DOHH2 (cell line): ENCODE results near the gene NFE2L3.
A peak's percentile ranks its signal among the peaks of the same experiment; 100 is the strongest.

ENCODE experiments used
- H3F3A ChIP-seq: fragments of 200-600 bp; sonication (generic), shearing (Covaris generic); 2 replicates; pipeline ENCODE4 v1.6.0; 2016; ENCODE audit warnings: antibody characterized with exemption, mild to moderate bottlenecking; ENCODE audit not compliant: control insufficient read depth, insufficient read depth
- H3K27ac ChIP-seq: fragments of 200-600 bp; sonication (generic); 2 replicates; pipeline ENCODE4 v1.5.1; 2014; ENCODE audit warnings: low read depth, mild to moderate bottlenecking, low read length, moderate library complexity
- H3K27me3 ChIP-seq: fragments of 200-600 bp; sonication (generic); 2 replicates; pipeline ENCODE4 v1.6.1; 2014; ENCODE audit warnings: mild to moderate bottlenecking, low read length, mixed read lengths; ENCODE audit not compliant: control insufficient read depth
- H3K36me3 ChIP-seq: fragments of 200-600 bp; sonication (generic); 2 replicates; pipeline ENCODE4 v1.6.1; 2014; ENCODE audit warnings: mild to moderate bottlenecking, low read length, moderate library complexity, mixed read lengths; ENCODE audit not compliant: control insufficient read depth
- H3K4me1 ChIP-seq: fragments of 200-600 bp; sonication (generic); 2 replicates; pipeline ENCODE4 v1.6.1; 2014; ENCODE audit warnings: mild to moderate bottlenecking, low read length, mixed read lengths; ENCODE audit not compliant: control insufficient read depth
- H3K4me2 ChIP-seq: fragments of 200-600 bp; sonication (generic); 2 replicates; pipeline ENCODE4 v1.6.0; 2014; ENCODE audit warnings: mild to moderate bottlenecking, low read length, moderate library complexity
- H3K4me3 ChIP-seq: fragments of 200-600 bp; sonication (generic); 2 replicates; pipeline ENCODE4 v1.5.1; 2014; ENCODE audit warnings: mild to moderate bottlenecking, low read length, mixed read lengths
- H3K79me2 ChIP-seq: fragments of 200-600 bp; sonication (generic); 2 replicates; pipeline ENCODE4 v1.6.1; 2014; ENCODE audit warnings: mild to moderate bottlenecking, low read length, mixed read lengths; ENCODE audit not compliant: control insufficient read depth
- H3K9me2 ChIP-seq: fragments of 200-600 bp; sonication (generic); replicated peaks from 2 replicates; pipeline ENCODE4 v1.6.1; 2014; ENCODE audit warnings: mild to moderate bottlenecking, low read length, mixed read lengths; ENCODE audit not compliant: control insufficient read depth
- H3K9me3 ChIP-seq: fragments of 200-600 bp; sonication (generic); 2 replicates; pipeline ENCODE4 v1.6.1; 2014; ENCODE audit warnings: antibody characterized with exemption, low read length, mixed read lengths; ENCODE audit not compliant: control insufficient read depth, insufficient read depth
- H4K20me1 ChIP-seq: fragments of 200-600 bp; sonication (generic); 2 replicates; pipeline ENCODE4 v1.6.0; 2014; ENCODE audit warnings: low read depth, mild to moderate bottlenecking, antibody characterized with exemption, low read length, moderate library complexity; ENCODE audit not compliant: control insufficient read depth, insufficient read depth
- CTCF ChIP-seq: fragments of 200-600 bp; sonication (generic); IDR thresholded peaks from one replicate; pipeline ENCODE4 v1.5.1; 2014; ENCODE audit warnings: antibody characterized with exemption, mild to moderate bottlenecking, low read depth, low read length; ENCODE audit not compliant: poor library complexity, severe bottlenecking
- EZH2phosphoT487 ChIP-seq: fragments of 200-600 bp; sonication (generic); IDR thresholded peaks from 2 replicates; pipeline ENCODE4 v1.6.1; 2017; ENCODE audit warnings: borderline replicate concordance, mild to moderate bottlenecking, antibody characterized with exemption, low read length, moderate library complexity, mixed read lengths

NFE2L3 gene

GRCh38 chr7:26153823-26154783 is 2.1 kb downstream of the NFE2L3 start:
- peaks cover 73% of the 10 kb centered on the region for H3K4me1 ChIP-seq
- H3K4me3 ChIP-seq = peak overlapping the region; percentile 74
- H3K79me2 ChIP-seq = peaks cover 70% of the 10 kb centered on the region
- 0 out of 2 replicates have a peak overlapping the region, but pooled peaks have one; percentile 1 for H3K27ac ChIP-seq
- H3K4me2 ChIP-seq = peak overlapping the region; percentile 97
- peaks cover 25% of the 10 kb centered on the region for H3F3A ChIP-seq
- no peaks in the 10 kb centered on the region for H3K9me3 ChIP-seq
- TF ChIP-seq CTCF (no peak), EZH2phosphoT487 (no peak)
- H4K20me1 ChIP-seq = no peaks in the 10 kb centered on the region
- no peaks in the 10 kb centered on the region for H3K27me3 ChIP-seq
- H3K9me2 ChIP-seq = no peaks in the 10 kb centered on the region; the same call in 1 of the 2 replicates
- 0 out of 2 replicates have a peak, but pooled peaks cover 5% of the 10 kb centered on the region for H3K36me3 ChIP-seq

GRCh38 chr7:26155531-26156375 is 3.8 kb downstream of the NFE2L3 start:
- Histone ChIP-seq H3K79me2 (peaks cover 86% of the 10 kb centered on the region), H3K27me3 (no peaks in the 10 kb centered on the region), H3K9me2 (no peaks in the 10 kb centered on the region; the same call in 1 of the 2 replicates), H3K27ac (peak overlapping the region; percentile 87), H4K20me1 (no peaks in the 10 kb centered on the region), H3K9me3 (no peaks in the 10 kb centered on the region), H3K4me3 (peak overlapping the region; percentile 75), H3K4me1 (peaks cover 87% of the 10 kb centered on the region), H3K36me3 (0 out of 2 replicates have a peak, but pooled peaks cover 5% of the 10 kb centered on the region), H3F3A (peaks cover 18% of the 10 kb centered on the region), H3K4me2 (peak overlapping the region; percentile 97)
- TF ChIP-seq EZH2phosphoT487 (no peak), CTCF (no peak)

- H3K4me1 ChIP-seq = peaks cover 79% of the 10 kb centered on the region
Measured at GRCh38 chr7:26156451-26157420, 4.7 kb downstream of the NFE2L3 start.

More at GRCh38 chr7:26156451-26157420, 4.7 kb downstream of the NFE2L3 start:
- H4K20me1 ChIP-seq = no peaks in the 10 kb centered on the region
- H3K36me3 ChIP-seq = 0 out of 2 replicates have a peak, but pooled peaks cover 5% of the 10 kb centered on the region
- peak overlapping the region; percentile 87 for H3K27ac ChIP-seq
- TF ChIP-seq EZH2phosphoT487 = no peak
- H3K9me2 ChIP-seq = no peaks in the 10 kb centered on the region
- H3K27me3 ChIP-seq = no peaks in the 10 kb centered on the region
- H3K4me2 ChIP-seq = peak overlapping the region; percentile 97
- H3K4me3 ChIP-seq = peak overlapping the region; percentile 75
- peaks cover 18% of the 10 kb centered on the region for H3F3A ChIP-seq
- no peaks in the 10 kb centered on the region for H3K9me3 ChIP-seq
- peaks cover 94% of the 10 kb centered on the region for H3K79me2 ChIP-seq
